ENCODE results near the gene OR9Q1. TPM values are rescaled to one million over a fixed set of nuclear protein-coding genes. Genes with fewer than 3 reads are reported as not detected.

Gene OR9Q1
- total RNA-seq, 1 experiment from 2014 or later: not detected

GRCh38 chr11:58006940-58007339, 16.7 kb upstream of the OR9Q1 start:
- H3K4me2 ChIP-seq (ENCODE audit: low read depth, low read length, poor library complexity, severe bottlenecking): no peak overlapping the region
- H3K9ac ChIP-seq (ENCODE audit: low read length): no peak overlapping the region
- DNase-seq: no peak
- no peaks in the 10 kb centered on the region for H3K36me3 ChIP-seq (ENCODE audit: insufficient read depth, low read length)
- H3K4me3 ChIP-seq (ENCODE audit: low read length): no peak overlapping the region
- H3K9me3 ChIP-seq (ENCODE audit: low read length): no peaks in the 10 kb centered on the region
- H3K9me2 ChIP-seq (replicated peaks; ENCODE audit: insufficient read depth, low read length): no peaks in the 10 kb centered on the region
- H2AFZ ChIP-seq (ENCODE audit: low read length): no peak overlapping the region
- H3K4me1 ChIP-seq (ENCODE audit: low read length): no peaks in the 10 kb centered on the region
- H3K27me3 ChIP-seq (ENCODE audit: low read length): no peaks in the 10 kb centered on the region
- H4K20me1 ChIP-seq (ENCODE audit: insufficient read depth, low read depth, low read length): no peaks in the 10 kb centered on the region
- no peaks in the 10 kb centered on the region for H3K79me2 ChIP-seq (ENCODE audit: low read length)
- H3K27ac ChIP-seq (ENCODE audit: low read length): no peak overlapping the region

- Histone ChIP-seq H3K4me3 (ENCODE audit: low read length) (no peak overlapping the region), H3K9me3 (ENCODE audit: low read length) (no peaks in the 10 kb centered on the region), H3K79me2 (ENCODE audit: low read length) (no peaks in the 10 kb centered on the region), H3K27me3 (ENCODE audit: low read length) (no peaks in the 10 kb centered on the region), H3K36me3 (ENCODE audit: insufficient read depth, low read length) (no peaks in the 10 kb centered on the region), H4K20me1 (ENCODE audit: insufficient read depth, low read depth, low read length) (no peaks in the 10 kb centered on the region), H2AFZ (ENCODE audit: low read length) (no peak overlapping the region), H3K9me2 (replicated peaks; ENCODE audit: insufficient read depth, low read length) (no peaks in the 10 kb centered on the region), H3K4me2 (ENCODE audit: low read depth, low read length, poor library complexity, severe bottlenecking) (no peak overlapping the region), H3K27ac (ENCODE audit: low read length) (no peak overlapping the region), H3K9ac (ENCODE audit: low read length) (no peak overlapping the region), H3K4me1 (ENCODE audit: low read length) (no peaks in the 10 kb centered on the region)
- no peak for DNase-seq
Observed at GRCh38 chr11:58011771-58012170, 11.9 kb upstream of the OR9Q1 start.

- Histone ChIP-seq H3K4me2 (ENCODE audit: low read depth, low read length, poor library complexity, severe bottlenecking) (no peak overlapping the region), H3K4me3 (ENCODE audit: low read length) (no peak overlapping the region), H3K36me3 (ENCODE audit: insufficient read depth, low read length) (no peaks in the 10 kb centered on the region), H3K4me1 (ENCODE audit: low read length) (no peaks in the 10 kb centered on the region), H3K27ac (ENCODE audit: low read length) (no peak overlapping the region), H2AFZ (ENCODE audit: low read length) (no peak overlapping the region), H3K9ac (ENCODE audit: low read length) (no peak overlapping the region), H3K9me3 (ENCODE audit: low read length) (no peaks in the 10 kb centered on the region), H3K9me2 (replicated peaks; ENCODE audit: insufficient read depth, low read length) (no peaks in the 10 kb centered on the region), H4K20me1 (ENCODE audit: insufficient read depth, low read depth, low read length) (no peaks in the 10 kb centered on the region), H3K27me3 (ENCODE audit: low read length) (no peaks in the 10 kb centered on the region), H3K79me2 (ENCODE audit: low read length) (no peaks in the 10 kb centered on the region)
- DNase-seq: no peak
Observed at GRCh38 chr11:58024601-58025091, 965 bp downstream of the OR9Q1 start.

- H3K4me1 ChIP-seq (ENCODE audit: low read length): no peaks in the 10 kb centered on the region
- H3K4me3 ChIP-seq (ENCODE audit: low read length): no peak overlapping the region
- H3K27me3 ChIP-seq (ENCODE audit: low read length): no peaks in the 10 kb centered on the region
- H2AFZ ChIP-seq (ENCODE audit: low read length): no peak overlapping the region
- no peaks in the 10 kb centered on the region for H3K36me3 ChIP-seq (ENCODE audit: insufficient read depth, low read length)
- no peak overlapping the region for H3K27ac ChIP-seq (ENCODE audit: low read length)
- H4K20me1 ChIP-seq (ENCODE audit: insufficient read depth, low read depth, low read length): no peaks in the 10 kb centered on the region
- H3K4me2 ChIP-seq (ENCODE audit: low read depth, low read length, poor library complexity, severe bottlenecking): no peak overlapping the region
- no peaks in the 10 kb centered on the region for H3K79me2 ChIP-seq (ENCODE audit: low read length)
- DNase-seq: no peak
- no peak overlapping the region for H3K9ac ChIP-seq (ENCODE audit: low read length)
- H3K9me3 ChIP-seq (ENCODE audit: low read length): no peaks in the 10 kb centered on the region
- H3K9me2 ChIP-seq (replicated peaks; ENCODE audit: insufficient read depth, low read length): no peaks in the 10 kb centered on the region
Observed at GRCh38 chr11:58027341-58027740, 3.7 kb downstream of the OR9Q1 start.

GRCh38 chr11:58028687-58029411, 5.2 kb downstream of the OR9Q1 start:
- H3K4me3 ChIP-seq (ENCODE audit: low read length): no peak overlapping the region
- H3K36me3 ChIP-seq (ENCODE audit: insufficient read depth, low read length): no peaks in the 10 kb centered on the region
- no peak overlapping the region for H2AFZ ChIP-seq (ENCODE audit: low read length)
- no peak overlapping the region for H3K27ac ChIP-seq (ENCODE audit: low read length)
- H3K4me1 ChIP-seq (ENCODE audit: low read length): no peaks in the 10 kb centered on the region
- H3K79me2 ChIP-seq (ENCODE audit: low read length): no peaks in the 10 kb centered on the region
- no peak overlapping the region for H3K4me2 ChIP-seq (ENCODE audit: low read depth, low read length, poor library complexity, severe bottlenecking)
- H3K9ac ChIP-seq (ENCODE audit: low read length): no peak overlapping the region
- H3K9me2 ChIP-seq (replicated peaks; ENCODE audit: insufficient read depth, low read length): no peaks in the 10 kb centered on the region
- H3K27me3 ChIP-seq (ENCODE audit: low read length): no peaks in the 10 kb centered on the region
- H4K20me1 ChIP-seq (ENCODE audit: insufficient read depth, low read depth, low read length): no peaks in the 10 kb centered on the region
- no peak for DNase-seq
- H3K9me3 ChIP-seq (ENCODE audit: low read length): no peaks in the 10 kb centered on the region

- H3K36me3 ChIP-seq (ENCODE audit: insufficient read depth, low read length): no peaks in the 10 kb centered on the region
- H3K9ac ChIP-seq (ENCODE audit: low read length): no peak within 1 kb of the TSS
- no peaks in the 10 kb centered on the region for H3K4me1 ChIP-seq (ENCODE audit: low read length)
- H3K79me2 ChIP-seq (ENCODE audit: low read length): no peaks in the 10 kb centered on the region
- H3K9me2 ChIP-seq (replicated peaks; ENCODE audit: insufficient read depth, low read length): no peaks in the 10 kb centered on the region
- no peaks in the 10 kb centered on the region for H3K27me3 ChIP-seq (ENCODE audit: low read length)
- H3K4me2 ChIP-seq (ENCODE audit: low read depth, low read length, poor library complexity, severe bottlenecking): no peak within 1 kb of the TSS
- no peak for DNase-seq
- H3K27ac ChIP-seq (ENCODE audit: low read length): no peak within 1 kb of the TSS
- no peaks in the 10 kb centered on the region for H4K20me1 ChIP-seq (ENCODE audit: insufficient read depth, low read depth, low read length)
- no peak within 1 kb of the TSS for H3K4me3 ChIP-seq (ENCODE audit: low read length)
- no peaks in the 10 kb centered on the region for H3K9me3 ChIP-seq (ENCODE audit: low read length)
- H2AFZ ChIP-seq (ENCODE audit: low read length): no peak within 1 kb of the TSS
Observed at GRCh38 chr11:58030653-58031052, 7.0 kb downstream of the OR9Q1 start, which contains the start of gene OR6Q1. TSS of gene OR6Q1 (plus strand) at chr11:58030953. CDS start at chr11:58030953, 0 bp downstream.

- Histone ChIP-seq H4K20me1 (ENCODE audit: insufficient read depth, low read depth, low read length) (no peaks in the 10 kb centered on the region), H3K27me3 (ENCODE audit: low read length) (no peaks in the 10 kb centered on the region), H3K4me1 (ENCODE audit: low read length) (no peaks in the 10 kb centered on the region), H3K4me2 (ENCODE audit: low read depth, low read length, poor library complexity, severe bottlenecking) (no peak overlapping the region), H3K27ac (ENCODE audit: low read length) (no peak overlapping the region), H3K79me2 (ENCODE audit: low read length) (no peaks in the 10 kb centered on the region), H3K36me3 (ENCODE audit: insufficient read depth, low read length) (no peaks in the 10 kb centered on the region), H3K4me3 (ENCODE audit: low read length) (no peak overlapping the region), H3K9me2 (replicated peaks; ENCODE audit: insufficient read depth, low read length) (no peaks in the 10 kb centered on the region), H3K9me3 (ENCODE audit: low read length) (no peaks in the 10 kb centered on the region), H3K9ac (ENCODE audit: low read length) (no peak overlapping the region), H2AFZ (ENCODE audit: low read length) (no peak overlapping the region)
- DNase-seq: no peak
Observed at GRCh38 chr11:58034471-58034870, 10.8 kb downstream of the OR9Q1 start.

- H3K36me3 ChIP-seq (ENCODE audit: insufficient read depth, low read length): no peaks in the 10 kb centered on the region
Observed at GRCh38 chr11:58039589-58039988, 15.9 kb downstream of the OR9Q1 start.

More at GRCh38 chr11:58039589-58039988, 15.9 kb downstream of the OR9Q1 start:
- H3K4me2 ChIP-seq (ENCODE audit: low read depth, low read length, poor library complexity, severe bottlenecking): no peak overlapping the region
- H3K79me2 ChIP-seq (ENCODE audit: low read length): no peaks in the 10 kb centered on the region
- H3K9ac ChIP-seq (ENCODE audit: low read length): no peak overlapping the region
- no peaks in the 10 kb centered on the region for H3K9me2 ChIP-seq (replicated peaks; ENCODE audit: insufficient read depth, low read length)
- no peak overlapping the region for H3K27ac ChIP-seq (ENCODE audit: low read length)
- no peaks in the 10 kb centered on the region for H3K9me3 ChIP-seq (ENCODE audit: low read length)
- no peak overlapping the region for H3K4me3 ChIP-seq (ENCODE audit: low read length)
- no peak for DNase-seq
- H3K4me1 ChIP-seq (ENCODE audit: low read length): no peaks in the 10 kb centered on the region
- H3K27me3 ChIP-seq (ENCODE audit: low read length): no peaks in the 10 kb centered on the region
- H2AFZ ChIP-seq (ENCODE audit: low read length): no peak overlapping the region
- H4K20me1 ChIP-seq (ENCODE audit: insufficient read depth, low read depth, low read length): no peaks in the 10 kb centered on the region

Data from Karpas-422 (cell line).